NCI-H128 (cell line): ENCODE results near the gene BPIFA1.

ENCODE experiments used
- DNase-seq: peaks from one replicate; lab custom pipeline; 2025; ENCODE audit not compliant: unreplicated experiment; lab: John Stamatoyannopoulos, UW

BPIFA1 gene

DNA sequence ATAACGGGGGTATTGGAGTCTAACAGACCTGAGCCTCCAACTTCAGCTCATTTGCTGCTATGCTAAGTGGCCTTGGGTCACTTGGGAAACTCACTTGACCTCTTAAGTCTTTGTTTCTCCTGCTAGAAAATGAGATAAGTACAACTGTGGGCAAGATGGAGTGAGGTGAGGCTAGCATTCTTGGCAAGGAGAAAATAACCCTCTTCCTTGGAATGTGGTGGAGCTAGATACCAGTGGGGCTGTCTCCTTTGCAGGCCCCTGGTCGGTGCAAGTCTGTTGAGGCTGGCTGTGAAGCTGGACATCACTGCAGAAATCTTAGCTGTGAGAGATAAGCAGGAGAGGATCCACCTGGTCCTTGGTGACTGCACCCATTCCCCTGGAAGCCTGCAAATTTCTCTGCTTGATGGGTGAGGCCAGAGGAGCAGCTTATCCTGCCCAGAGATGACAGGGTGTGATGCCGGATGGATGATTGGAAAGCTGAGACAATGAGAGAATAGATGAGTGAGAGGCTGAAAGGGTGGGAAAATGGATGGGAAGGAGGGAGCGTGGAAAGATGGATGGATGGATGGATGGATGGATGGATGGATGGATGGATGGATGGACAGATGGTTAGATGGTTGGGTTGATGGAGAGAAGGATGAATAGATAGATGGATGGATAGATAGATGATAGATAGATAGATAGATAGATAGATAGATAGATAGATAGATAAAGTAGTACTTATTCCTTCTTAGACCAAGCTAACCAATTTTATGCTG, 4.4 kb downstream of the BPIFA1 start:
- DNase-seq: no peak

- DNase-seq: no peak
Measured at GRCh38 chr20:33240923-33241322, 5.1 kb downstream of the BPIFA1 start.

GRCh38 chr20:33242319-33243100, 6.7 kb downstream of the BPIFA1 start:
- DNase-seq: no peak

GRCh38 chr20:33246077-33246476, 10.3 kb downstream of the BPIFA1 start:
- no peak for DNase-seq

GRCh38 chr20:33249456-33249855, 13.7 kb downstream of the BPIFA1 start:
- no peak for DNase-seq

DNA sequence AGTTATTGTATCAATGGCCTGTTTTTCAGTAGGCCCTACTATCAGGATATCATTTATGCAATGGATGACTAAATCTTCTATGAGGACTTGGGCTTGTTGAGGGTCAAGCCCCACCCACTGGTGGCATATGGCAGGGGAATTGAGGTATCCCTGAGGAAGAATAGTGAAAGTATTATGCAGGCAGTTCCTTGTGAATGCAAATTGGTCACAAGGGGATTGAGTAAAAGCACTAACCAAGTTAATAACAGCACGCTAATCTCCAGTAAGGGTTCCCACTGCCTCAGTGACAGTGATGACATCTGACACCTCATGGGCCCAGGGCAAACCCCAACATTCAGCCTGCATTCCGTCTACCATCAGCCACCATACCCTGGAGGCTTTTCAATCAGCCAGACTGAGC, 14.9 kb downstream of the BPIFA1 start:
- DNase-seq: no peak

- DNase-seq: no peak
Measured at GRCh38 chr20:33251496-33251895, 15.7 kb downstream of the BPIFA1 start.

GRCh38 chr20:33252460-33252859, 16.7 kb downstream of the BPIFA1 start:
- no peak for DNase-seq

DNA sequence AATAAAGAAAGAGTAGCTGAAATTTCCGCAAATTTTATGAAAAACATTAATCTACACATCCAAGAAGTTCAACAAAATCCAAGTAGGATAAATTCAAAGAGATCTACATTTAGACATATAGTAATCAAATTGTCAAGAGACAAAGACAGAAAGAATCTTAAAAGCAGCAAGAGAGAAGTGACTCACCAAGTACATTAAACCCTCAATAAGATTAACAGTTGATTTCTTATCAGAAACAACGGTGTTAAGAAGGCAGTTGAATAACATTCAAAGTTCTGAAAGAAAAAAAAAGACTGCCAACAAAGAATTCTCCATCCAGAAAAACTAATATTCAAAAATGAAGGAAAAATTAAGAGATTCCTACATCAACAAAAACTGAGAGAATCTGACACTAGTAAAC, 19.2 kb downstream of the BPIFA1 start:
- no peak for DNase-seq

- DNase-seq: no peak
Measured at GRCh38 chr20:33257237-33257636, 21.4 kb downstream of the BPIFA1 start.

GRCh38 chr20:33259371-33259770, 23.6 kb downstream of the BPIFA1 start:
- no peak for DNase-seq

- DNase-seq: no peak
Measured at GRCh38 chr20:33261465-33261864, 25.7 kb downstream of the BPIFA1 start.

DNA sequence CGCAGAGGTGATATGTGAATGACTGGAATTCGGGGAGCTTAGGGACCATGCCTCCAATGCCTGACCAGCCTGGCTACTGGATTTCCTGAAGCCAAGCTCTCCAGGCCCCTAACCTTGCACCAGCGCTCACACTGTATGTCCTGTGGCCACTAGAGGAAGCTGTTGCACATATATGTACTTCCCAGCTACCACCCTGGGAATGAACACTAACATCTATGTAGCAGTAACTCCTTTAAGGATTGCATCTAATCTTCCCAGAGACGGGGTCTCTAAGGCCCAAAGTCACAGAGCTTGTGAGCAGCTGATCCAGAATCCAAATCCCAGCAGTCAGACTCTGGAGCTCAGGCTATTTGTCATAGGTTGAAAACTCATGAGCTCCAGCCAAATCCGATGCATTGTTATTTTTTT, 26.9 kb downstream of the BPIFA1 start:
- no peak for DNase-seq

- DNase-seq: no peak
Measured at GRCh38 chr20:33263784-33264183, 28.0 kb downstream of the BPIFA1 start.

DNA sequence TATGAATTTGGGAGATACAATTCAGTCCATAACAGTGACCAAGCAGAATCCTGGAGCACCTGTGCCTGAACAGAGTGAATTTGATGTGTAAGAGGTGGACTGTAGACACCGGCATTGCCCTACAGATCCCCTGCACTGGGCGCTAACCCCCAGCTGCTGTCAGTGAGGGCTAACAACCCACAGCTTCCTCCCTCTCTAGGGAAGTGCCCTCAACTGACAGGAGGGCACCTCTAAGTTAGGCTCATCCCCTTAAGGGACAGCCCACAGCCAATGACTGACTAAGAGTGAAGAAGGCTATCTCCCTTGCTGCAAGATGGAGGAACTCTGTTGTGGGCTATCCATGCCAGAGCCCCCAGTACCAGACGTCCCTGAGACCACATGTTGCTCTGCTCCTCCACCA, 31.9 kb downstream of the BPIFA1 start:
- no peak for DNase-seq

DNA sequence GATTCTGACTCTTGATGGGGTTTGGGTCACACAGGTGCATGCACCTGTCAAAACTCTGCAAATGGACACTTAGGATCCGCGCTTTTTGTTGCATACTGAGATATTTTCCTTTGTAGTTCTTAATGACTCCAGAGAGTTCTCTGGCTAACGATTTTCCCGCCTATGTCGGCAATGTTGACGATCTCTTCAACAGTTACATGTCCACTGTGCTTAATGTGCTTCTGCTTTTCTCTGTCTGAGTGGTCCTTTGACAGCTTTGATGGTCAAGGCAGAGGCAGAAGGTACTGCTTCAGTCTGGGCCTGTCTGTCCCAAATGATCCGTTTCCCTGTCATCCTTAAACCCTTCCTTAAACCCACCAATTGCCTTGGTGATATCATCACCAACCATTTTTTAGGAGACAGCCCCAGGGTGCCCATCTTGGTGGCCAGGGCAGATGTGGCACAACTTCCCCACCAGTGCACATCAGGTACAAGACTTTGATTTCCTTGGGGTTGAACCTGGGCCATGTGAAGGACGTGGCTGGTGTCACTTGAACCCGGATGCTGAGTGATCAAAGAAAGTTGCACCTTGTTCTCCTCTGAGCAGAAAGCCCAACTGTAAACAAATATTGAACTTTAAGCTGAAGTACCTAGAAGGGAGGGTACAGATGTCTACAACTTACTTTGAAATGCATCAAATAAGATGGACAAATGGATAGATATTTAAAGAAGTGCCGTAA, 36.5 kb downstream of the BPIFA1 start:
- no peak for DNase-seq

DNA sequence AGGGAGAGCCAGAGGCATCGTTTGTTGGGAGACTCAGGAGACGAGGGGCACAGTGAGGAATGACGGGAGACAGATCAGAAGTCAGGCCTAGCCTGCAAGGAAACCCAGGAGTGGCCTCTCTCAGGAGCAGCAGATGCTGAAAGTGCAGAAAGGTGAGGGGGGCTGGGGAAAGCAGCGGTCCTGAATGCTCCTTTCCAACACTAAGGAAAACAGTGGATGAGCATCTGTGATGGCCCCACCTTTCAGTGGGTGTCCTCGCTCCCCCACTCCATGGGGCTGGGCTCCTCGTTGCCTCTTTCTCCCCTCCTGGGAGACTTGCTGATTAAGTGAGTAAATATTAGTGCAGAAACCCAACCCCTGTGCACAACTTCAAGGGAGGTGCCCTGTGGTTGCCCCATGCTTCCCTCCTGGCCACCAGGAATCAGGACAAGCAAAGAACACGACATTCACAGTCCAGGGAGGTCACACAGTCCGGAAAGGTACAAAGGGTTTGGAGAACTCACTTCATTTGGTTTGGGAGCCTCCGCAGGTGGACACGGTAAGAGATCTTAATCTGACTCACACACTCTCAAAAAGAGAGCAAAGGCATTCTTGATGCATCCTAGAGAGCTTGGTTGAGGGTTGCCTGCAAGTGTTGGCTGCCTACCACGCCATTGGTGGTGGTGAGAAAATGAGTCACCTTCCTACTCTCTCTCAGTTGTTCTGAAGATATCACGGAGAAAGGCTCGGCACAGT, 37.5 kb downstream of the BPIFA1 start:
- no peak for DNase-seq

GRCh38 chr20:33275215-33275614, 39.4 kb downstream of the BPIFA1 start:
- DNase-seq: no peak

- no peak for DNase-seq
Measured at GRCh38 chr20:33275871-33276270, 40.1 kb downstream of the BPIFA1 start.

GRCh38 chr20:33276303-33277113, 40.7 kb downstream of the BPIFA1 start:
- DNase-seq: no peak
